ENCODE measurements around the gene SORBS1.

DNA sequence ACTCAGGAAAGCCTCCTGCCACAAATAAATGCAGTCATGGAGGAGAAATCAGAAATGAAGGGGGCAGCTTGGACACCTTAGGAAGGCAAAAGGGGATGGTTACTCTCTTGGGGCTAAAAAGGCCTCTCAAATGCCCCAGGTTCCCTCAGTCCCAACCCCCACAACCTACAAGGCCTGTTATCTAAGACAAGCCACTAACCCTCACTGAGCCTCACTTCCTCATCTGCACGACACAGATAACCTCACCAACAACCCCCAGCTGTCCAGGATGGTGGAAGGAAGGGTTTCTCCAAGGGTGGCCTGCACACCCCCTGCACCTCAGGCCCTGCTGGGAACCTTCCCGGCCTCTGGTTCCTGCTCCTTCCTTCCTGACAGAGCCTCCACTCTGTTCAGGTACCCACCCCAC is 29.2 kb downstream of the SORBS1 start:
- TF ChIP-seq, protein P1, sequence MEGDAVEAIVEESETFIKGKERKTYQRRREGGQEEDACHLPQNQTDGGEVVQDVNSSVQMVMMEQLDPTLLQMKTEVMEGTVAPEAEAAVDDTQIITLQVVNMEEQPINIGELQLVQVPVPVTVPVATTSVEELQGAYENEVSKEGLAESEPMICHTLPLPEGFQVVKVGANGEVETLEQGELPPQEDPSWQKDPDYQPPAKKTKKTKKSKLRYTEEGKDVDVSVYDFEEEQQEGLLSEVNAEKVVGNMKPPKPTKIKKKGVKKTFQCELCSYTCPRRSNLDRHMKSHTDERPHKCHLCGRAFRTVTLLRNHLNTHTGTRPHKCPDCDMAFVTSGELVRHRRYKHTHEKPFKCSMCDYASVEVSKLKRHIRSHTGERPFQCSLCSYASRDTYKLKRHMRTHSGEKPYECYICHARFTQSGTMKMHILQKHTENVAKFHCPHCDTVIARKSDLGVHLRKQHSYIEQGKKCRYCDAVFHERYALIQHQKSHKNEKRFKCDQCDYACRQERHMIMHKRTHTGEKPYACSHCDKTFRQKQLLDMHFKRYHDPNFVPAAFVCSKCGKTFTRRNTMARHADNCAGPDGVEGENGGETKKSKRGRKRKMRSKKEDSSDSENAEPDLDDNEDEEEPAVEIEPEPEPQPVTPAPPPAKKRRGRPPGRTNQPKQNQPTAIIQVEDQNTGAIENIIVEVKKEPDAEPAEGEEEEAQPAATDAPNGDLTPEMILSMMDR (IDR thresholded peaks at IDR 0.05), result no peak
- no peak for TF ChIP-seq ZNF423 (CRISPR knock-in tag; IDR thresholded peaks at IDR 0.05)
- TF ChIP-seq, protein P2, sequence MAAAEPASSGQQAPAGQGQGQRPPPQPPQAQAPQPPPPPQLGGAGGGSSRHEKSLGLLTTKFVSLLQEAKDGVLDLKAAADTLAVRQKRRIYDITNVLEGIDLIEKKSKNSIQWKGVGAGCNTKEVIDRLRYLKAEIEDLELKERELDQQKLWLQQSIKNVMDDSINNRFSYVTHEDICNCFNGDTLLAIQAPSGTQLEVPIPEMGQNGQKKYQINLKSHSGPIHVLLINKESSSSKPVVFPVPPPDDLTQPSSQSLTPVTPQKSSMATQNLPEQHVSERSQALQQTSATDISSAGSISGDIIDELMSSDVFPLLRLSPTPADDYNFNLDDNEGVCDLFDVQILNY (CRISPR knock-in tag; IDR thresholded peaks at IDR 0.05), result no peak
- no peak for TF ChIP-seq ETV6 (CRISPR knock-in tag; IDR thresholded peaks at IDR 0.05)

Data from WTC11 (cell line).